HL-60 (cell line): ENCODE measurements around the gene RAB11FIP3.

Experiments used
- DNase-seq, 2 experiments: peaks; one replicate each; pipeline ENCODE4 v3.0.0-alpha.2; 2010 to 2020; ENCODE audit warnings: low read depth in 1 of 2, low spot score in 1 of 2
- H3K27ac ChIP-seq: fragments of 250-450 bp; sonication (Bioruptor Pico); replicated peaks from 2 replicates; pipeline ENCODE4 v1.5.1; 2020; ENCODE audit warnings: mild to moderate bottlenecking, moderate library complexity
- H3K27me3 ChIP-seq: fragments of 250-450 bp; sonication (Bioruptor Pico); 2 replicates; pipeline ENCODE4 v1.5.1; 2021; ENCODE audit warnings: mild to moderate bottlenecking, moderate library complexity; ENCODE audit not compliant: insufficient read depth, poor library complexity, severe bottlenecking
- H3K4me3 ChIP-seq: replicated peaks from 2 replicates; pipeline ENCODE4 v1.5.1; 2011; ENCODE audit warnings: mild to moderate bottlenecking, control low read depth, low read length; ENCODE audit not compliant: insufficient read depth
- GABPA ChIP-seq: IDR thresholded peaks from 2 replicates; pipeline ENCODE4 v1.6.1; 2012; ENCODE audit warnings: low read depth
- POLR2AphosphoS5 ChIP-seq: IDR thresholded peaks from 2 replicates; pipeline ENCODE4 v1.6.1; 2012; ENCODE audit warnings: low read depth
- REST ChIP-seq: IDR thresholded peaks from 2 replicates; pipeline ENCODE4 v1.6.1; 2012; ENCODE audit warnings: low read depth; ENCODE audit not compliant: insufficient replicate concordance
- SPI1 ChIP-seq: IDR thresholded peaks from 2 replicates; pipeline ENCODE4 v1.6.1; 2012; ENCODE audit warnings: low read depth, mild to moderate bottlenecking, borderline replicate concordance
- TF ChIP-seq, protein P1 (sequence below): IDR thresholded peaks from one replicate; pipeline ENCODE4 v1.5.1; 2011; ENCODE audit warnings: low read length, control low read depth, inconsistent platforms; ENCODE audit not compliant: insufficient read depth

RAB11FIP3 gene

DNA sequence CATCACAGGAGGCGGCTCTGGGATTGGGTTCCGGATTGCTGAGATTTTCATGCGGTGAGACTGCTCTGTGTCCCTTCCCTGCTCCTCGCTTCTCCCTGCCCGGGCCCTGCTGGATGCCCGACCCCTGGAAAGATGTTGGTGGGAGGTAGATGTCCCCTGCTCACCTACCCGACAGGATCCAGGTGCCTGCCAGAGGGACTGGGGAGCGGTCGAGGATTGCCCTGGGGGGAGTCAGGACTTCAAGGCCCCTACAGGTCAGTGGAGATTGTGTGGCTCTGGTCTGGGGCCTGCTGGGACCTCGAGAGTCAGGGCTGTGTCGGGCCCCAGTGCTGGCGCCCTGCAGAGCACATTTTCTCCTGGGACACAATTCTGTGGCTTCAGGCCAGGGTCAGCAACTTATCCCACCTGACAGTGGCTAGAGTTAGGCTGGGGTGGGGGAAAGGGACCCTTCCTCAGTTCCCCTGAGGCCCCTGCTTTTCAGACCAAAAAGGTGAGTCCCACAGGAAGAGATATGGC, 20.4 kb upstream of the RAB11FIP3 start:
- Histone ChIP-seq H3K4me3 (no peak overlapping the region), H3K27ac (no peak overlapping the region), H3K27me3 (no peaks in the 10 kb centered on the region)
- DNase-seq = no peak
- TF ChIP-seq, protein P1, sequence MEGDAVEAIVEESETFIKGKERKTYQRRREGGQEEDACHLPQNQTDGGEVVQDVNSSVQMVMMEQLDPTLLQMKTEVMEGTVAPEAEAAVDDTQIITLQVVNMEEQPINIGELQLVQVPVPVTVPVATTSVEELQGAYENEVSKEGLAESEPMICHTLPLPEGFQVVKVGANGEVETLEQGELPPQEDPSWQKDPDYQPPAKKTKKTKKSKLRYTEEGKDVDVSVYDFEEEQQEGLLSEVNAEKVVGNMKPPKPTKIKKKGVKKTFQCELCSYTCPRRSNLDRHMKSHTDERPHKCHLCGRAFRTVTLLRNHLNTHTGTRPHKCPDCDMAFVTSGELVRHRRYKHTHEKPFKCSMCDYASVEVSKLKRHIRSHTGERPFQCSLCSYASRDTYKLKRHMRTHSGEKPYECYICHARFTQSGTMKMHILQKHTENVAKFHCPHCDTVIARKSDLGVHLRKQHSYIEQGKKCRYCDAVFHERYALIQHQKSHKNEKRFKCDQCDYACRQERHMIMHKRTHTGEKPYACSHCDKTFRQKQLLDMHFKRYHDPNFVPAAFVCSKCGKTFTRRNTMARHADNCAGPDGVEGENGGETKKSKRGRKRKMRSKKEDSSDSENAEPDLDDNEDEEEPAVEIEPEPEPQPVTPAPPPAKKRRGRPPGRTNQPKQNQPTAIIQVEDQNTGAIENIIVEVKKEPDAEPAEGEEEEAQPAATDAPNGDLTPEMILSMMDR = no peak
- TF ChIP-seq REST = no peak
- TF ChIP-seq SPI1 = no peak
- TF ChIP-seq GABPA = no peak
- TF ChIP-seq POLR2AphosphoS5 = no peak

DNA sequence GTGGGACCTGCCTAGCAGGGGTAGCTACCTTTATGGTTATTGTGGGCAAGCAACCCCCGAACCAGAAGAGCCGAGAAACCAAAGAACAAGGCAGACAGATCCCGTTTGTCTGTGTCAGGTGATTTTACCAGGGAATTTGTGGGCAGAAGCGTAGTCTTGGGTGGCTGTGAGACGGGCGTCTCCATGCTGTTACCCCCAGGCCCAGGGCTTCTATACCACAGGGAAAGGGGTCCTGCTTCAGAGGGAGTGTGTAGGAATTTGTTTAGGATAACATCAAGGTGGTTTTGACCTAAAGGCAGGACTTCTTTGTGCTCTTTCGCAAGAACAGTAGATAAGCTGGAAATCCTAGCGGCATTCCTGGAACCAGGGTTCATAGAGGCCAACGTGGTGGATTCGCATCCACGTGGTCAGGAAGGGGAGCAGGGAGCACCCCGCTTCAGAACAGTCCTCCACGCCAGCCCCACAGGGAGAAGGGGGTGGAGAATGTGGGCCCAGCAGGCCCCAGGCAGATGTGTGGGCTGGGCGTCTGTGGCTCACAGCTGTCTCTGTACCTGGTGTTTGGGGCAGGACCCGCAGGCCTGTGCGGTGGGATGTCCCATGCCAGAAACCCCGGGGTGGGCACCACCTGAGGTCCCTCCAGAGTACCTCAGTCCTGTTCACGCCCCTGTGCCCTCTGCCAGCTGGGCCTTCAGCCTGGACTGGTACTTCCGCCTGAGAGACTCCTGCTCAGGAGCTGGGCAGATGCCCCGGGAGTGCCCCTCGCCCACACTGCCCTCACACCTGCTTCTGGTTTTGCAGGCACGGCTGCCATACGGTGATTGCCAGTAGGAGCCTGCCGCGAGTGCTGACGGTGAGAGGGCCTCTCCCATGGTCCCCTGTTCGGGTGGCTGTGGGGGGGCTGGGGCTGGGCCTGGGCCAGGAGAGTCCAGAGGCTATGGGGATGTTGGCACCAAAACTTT, 19.6 kb upstream of the RAB11FIP3 start:
- TF ChIP-seq GABPA (no peak), POLR2AphosphoS5 (no peak), SPI1 (no peak)
- TF ChIP-seq, protein P1 = no peak
- H3K27ac ChIP-seq = no peak overlapping the region
- no peaks in the 10 kb centered on the region for H3K27me3 ChIP-seq
- DNase-seq = no peak
- H3K4me3 ChIP-seq = no peak overlapping the region

- DNase-seq = no peak
- TF ChIP-seq REST (no peak), GABPA (no peak), POLR2AphosphoS5 (no peak), SPI1 (no peak)
- TF ChIP-seq, protein P1 = no peak
- no peak overlapping the region for H3K4me3 ChIP-seq
- no peak overlapping the region for H3K27ac ChIP-seq
- H3K27me3 ChIP-seq = no peaks in the 10 kb centered on the region
These were observed 18.2 kb upstream of the RAB11FIP3 start for GRCh38 chr16:407253-407652.
